ENCODE data around the gene GOLGA7B.

Gene GOLGA7B

GRCh38 chr10:97904576-97904975 lies 54.9 kb downstream of the GOLGA7B start:
- no peak overlapping the region for H3K4me3 ChIP-seq (replicated peaks; ENCODE audit: low read depth, low read length)
- TF ChIP-seq CTCF (IDR thresholded peaks at IDR 0.05; ENCODE audit: low read depth, low read length, missing control alignments), result no peak
- no peak for DNase-seq (ENCODE audit: extremely low read depth, low read depth)

GRCh38 chr10:97905276-97905675 lies 55.6 kb downstream of the GOLGA7B start:
- TF ChIP-seq CTCF (IDR thresholded peaks at IDR 0.05; ENCODE audit: low read depth, low read length, missing control alignments), result no peak
- DNase-seq (ENCODE audit: extremely low read depth, low read depth), result no peak
- no peak overlapping the region for H3K4me3 ChIP-seq (replicated peaks; ENCODE audit: low read depth, low read length)

- no peak for DNase-seq (ENCODE audit: extremely low read depth, low read depth)
- TF ChIP-seq CTCF (IDR thresholded peaks at IDR 0.05; ENCODE audit: low read depth, low read length, missing control alignments), result no peak
- H3K4me3 ChIP-seq (replicated peaks; ENCODE audit: low read depth, low read length), result no peak overlapping the region
These were observed 57.6 kb downstream of the GOLGA7B start for GRCh38 chr10:97907211-97907610.

GRCh38 chr10:97907830-97908229 lies 58.2 kb downstream of the GOLGA7B start:
- no peak for TF ChIP-seq CTCF (IDR thresholded peaks at IDR 0.05; ENCODE audit: low read depth, low read length, missing control alignments)
- DNase-seq (ENCODE audit: extremely low read depth, low read depth), result no peak
- no peak overlapping the region for H3K4me3 ChIP-seq (replicated peaks; ENCODE audit: low read depth, low read length)

- no peak for TF ChIP-seq CTCF (IDR thresholded peaks at IDR 0.05; ENCODE audit: low read depth, low read length, missing control alignments)
- DNase-seq (ENCODE audit: extremely low read depth, low read depth), result no peak
- no peak overlapping the region for H3K4me3 ChIP-seq (replicated peaks; ENCODE audit: low read depth, low read length)
These were observed 61.0 kb downstream of the GOLGA7B start for GRCh38 chr10:97910661-97911060.

GRCh38 chr10:97911217-97911616 lies 61.6 kb downstream of the GOLGA7B start:
- DNase-seq (ENCODE audit: extremely low read depth, low read depth), result no peak
- no peak overlapping the region for H3K4me3 ChIP-seq (replicated peaks; ENCODE audit: low read depth, low read length)
- TF ChIP-seq CTCF (IDR thresholded peaks at IDR 0.05; ENCODE audit: low read depth, low read length, missing control alignments), result no peak

- no peak for TF ChIP-seq CTCF (IDR thresholded peaks at IDR 0.05; ENCODE audit: low read depth, low read length, missing control alignments)
- no peak for DNase-seq (ENCODE audit: extremely low read depth, low read depth)
These were observed 63.5 kb downstream of the GOLGA7B start for GRCh38 chr10:97913193-97913592.

More at GRCh38 chr10:97913193-97913592, 63.5 kb downstream of the GOLGA7B start:
- no peak overlapping the region for H3K4me3 ChIP-seq (replicated peaks; ENCODE audit: low read depth, low read length)
